G401 (cell line): ENCODE results near the gene ABHD17B. TPM values are rescaled to one million over a fixed set of nuclear protein-coding genes. Genes with fewer than 3 reads are reported as not detected.

Experiments used
- DNase-seq: peaks from one replicate; pipeline ENCODE4 v3.0.0-alpha.2; 2015; ENCODE audit warnings: low spot score
- in situ Hi-C: cut with HindIII; loops from 2 replicates; pipeline ENCODE4 v1.10.0; 2016; ENCODE audit warnings: low sequenced_read_pairs, mixed read lengths
- total RNA-seq: library from RNA; depleted of rRNA; stranded (reverse); fragments of >200 nt; shearing (Covaris generic); gene quantifications from 2 replicates; pipeline ENCODE4 v1.2.3, GENCODE V29; 2014; rRNA removed

ABHD17B gene
- total RNA-seq, 1 experiment from 2014 or later = 46.1 TPM

GRCh38 chr9:71830929-71831328 lies 80.1 kb downstream of the ABHD17B start:
- DNase-seq = no peak
- in situ Hi-C loops = no loop called here

DNA sequence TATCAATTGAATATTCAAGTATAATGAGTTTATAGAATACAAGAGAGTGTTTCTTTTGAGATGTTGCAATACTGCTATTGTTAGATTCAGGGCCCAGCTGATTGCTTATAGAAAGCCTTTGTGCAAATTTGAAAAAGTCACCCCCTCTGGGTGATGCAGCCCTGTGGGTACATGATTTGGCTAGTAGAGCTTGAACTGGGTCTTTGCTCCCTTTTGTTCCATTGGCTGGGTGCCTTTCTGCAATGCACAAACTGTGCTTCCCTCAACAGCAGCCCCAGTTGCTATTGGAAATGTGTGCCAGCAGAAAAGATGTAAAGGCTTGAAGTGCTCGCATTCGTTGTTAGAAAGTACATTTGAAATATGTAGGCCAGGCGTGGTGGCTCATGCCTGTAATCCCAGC lies 80.8 kb downstream of the ABHD17B start:
- in situ Hi-C loops = no loop called here
- no peak for DNase-seq

- in situ Hi-C loops = no loop called here
- no peak for DNase-seq
Observed at GRCh38 chr9:71826279-71826678, 84.7 kb downstream of the ABHD17B start.

- in situ Hi-C loops = loop anchor here (25.0 kb wide), 1 partner anchor 213 kb away; no protein-coding TSS in a partner anchor
- no peak for DNase-seq
Observed at GRCh38 chr9:71824257-71824656, 86.7 kb downstream of the ABHD17B start.

- DNase-seq = no peak
- in situ Hi-C loops = loop anchor here (25.0 kb wide), 1 partner anchor 214 kb away; no protein-coding TSS in a partner anchor
Observed at GRCh38 chr9:71822935-71823334, 88.1 kb downstream of the ABHD17B start.

DNA sequence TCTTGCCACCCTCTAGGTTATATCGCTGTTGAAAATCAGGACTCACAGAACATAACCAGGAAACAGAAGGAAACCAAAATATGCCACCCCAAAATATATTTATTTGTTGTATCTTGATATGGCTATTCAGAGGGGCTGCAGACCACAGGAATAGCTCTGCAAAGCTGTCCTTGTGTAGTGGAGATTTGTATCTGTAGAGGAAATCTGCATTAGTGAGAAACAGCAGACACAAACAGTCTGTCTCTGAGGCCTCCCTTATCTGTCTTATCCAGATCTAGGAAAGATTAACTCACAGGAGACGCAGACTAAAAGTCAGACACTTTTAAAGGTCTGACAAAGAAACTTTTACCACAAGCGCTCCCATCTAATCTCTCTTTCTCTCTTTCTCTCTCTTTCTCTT lies 88.5 kb downstream of the ABHD17B start:
- in situ Hi-C loops = loop anchor here (25.0 kb wide), 1 partner anchor 215 kb away; no protein-coding TSS in a partner anchor

DNA sequence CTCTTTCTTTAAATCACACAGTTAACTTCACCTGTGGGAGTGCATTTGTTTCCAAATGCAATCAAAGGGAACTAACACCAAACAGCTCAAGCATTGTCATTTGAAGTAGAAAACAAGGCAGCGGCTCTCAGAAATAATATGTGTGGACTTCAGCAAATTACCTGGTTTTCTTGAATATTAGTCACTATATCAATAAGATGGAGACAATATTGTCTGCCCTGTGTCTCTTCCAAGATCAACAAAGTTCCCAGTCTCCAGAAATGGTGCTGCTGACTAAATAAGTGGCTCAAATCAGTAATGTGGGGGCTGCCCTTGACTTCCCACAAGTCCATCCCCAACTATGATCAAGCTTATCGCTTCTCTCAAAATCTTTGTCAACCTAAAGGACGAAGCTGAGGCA lies 89.6 kb downstream of the ABHD17B start:
- no peak for DNase-seq
- in situ Hi-C loops = loop anchor here (25.0 kb wide), 1 partner anchor 216 kb away; no protein-coding TSS in a partner anchor

More for the DNA sequence above, 88.5 kb downstream of the ABHD17B start:
- no peak for DNase-seq

DNA sequence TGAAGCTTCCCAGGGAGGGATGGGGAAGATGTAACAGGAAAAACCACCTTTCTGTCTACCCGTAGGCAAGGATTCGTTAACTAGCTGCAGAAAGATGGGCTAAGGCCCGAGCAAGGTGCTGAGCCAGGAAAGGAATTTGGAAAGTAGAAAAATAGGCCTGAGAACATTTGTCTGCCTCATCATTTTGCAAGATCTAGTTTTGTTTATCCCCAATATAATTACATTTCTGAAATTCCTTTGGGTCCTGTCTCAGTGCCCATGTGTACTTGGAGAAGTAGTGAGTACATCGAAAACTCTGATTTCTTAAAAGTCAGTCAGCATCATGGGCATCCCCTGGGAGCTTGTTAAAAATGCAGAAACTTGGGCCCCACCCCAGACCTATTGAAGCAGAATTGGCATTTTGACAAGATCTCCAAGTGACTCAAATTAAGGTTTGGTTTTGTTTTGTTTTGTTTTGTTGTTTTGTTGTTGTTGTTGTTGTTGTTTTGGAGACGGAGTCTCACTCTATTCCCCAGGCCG lies 90.5 kb downstream of the ABHD17B start:
- in situ Hi-C loops = loop anchor here (25.0 kb wide), 1 partner anchor 217 kb away; no protein-coding TSS in a partner anchor

GRCh38 chr9:71819115-71819739 lies 91.8 kb downstream of the ABHD17B start:
- in situ Hi-C loops = loop anchor here (25.0 kb wide), 1 partner anchor 218 kb away; no protein-coding TSS in a partner anchor
- DNase-seq = peak; percentile 61

More for the DNA sequence above, 90.5 kb downstream of the ABHD17B start:
- no peak for DNase-seq

DNA sequence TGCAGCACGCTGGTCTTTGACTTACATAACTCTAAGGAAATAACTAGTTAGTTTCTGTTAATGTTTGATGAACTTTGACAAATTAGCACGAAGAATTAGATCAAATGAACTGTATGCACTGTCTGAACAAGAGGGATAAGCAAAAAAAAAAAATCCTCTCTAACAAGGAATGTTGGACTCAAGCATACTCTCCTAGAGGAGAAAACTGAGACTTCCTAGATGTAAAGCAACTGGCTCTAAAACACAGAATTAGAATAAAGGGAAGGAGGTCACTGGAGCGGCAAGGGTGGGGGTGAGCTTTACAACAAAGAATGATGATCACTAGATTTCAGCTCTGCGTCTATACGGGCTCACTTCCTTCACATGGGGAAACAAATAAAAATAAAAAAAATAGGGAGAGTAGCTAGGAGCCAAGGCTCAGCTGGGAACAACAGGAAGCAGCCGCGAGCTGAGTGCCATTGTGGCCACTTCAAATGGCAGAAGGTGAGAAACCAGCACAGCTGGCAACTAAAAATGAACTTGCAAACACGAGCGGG lies 94.0 kb downstream of the ABHD17B start:
- DNase-seq = no peak
- in situ Hi-C loops = loop anchor here (25.0 kb wide), 1 partner anchor 220 kb away; no protein-coding TSS in a partner anchor

Other genes starting within 250 kb of the ABHD17B start
- gene CEMIP2, start 142.7 kb downstream of the ABHD17B start, total RNA-seq = 1.8 and 8.6 TPM in 2 replicates
- 23.7 and 27.5 TPM in 2 replicates for gene C9orf85, start 446 bp upstream of the ABHD17B start, total RNA-seq
- not detected in 2 replicates for gene C9orf57, start 149.4 kb upstream of the ABHD17B start, total RNA-seq
- not detected in 2 replicates for gene GDA, start 238.2 kb upstream of the ABHD17B start, total RNA-seq